ENCODE data around the gene GJA9. TPM values are rescaled to one million over a fixed set of nuclear protein-coding genes. Genes with fewer than 3 reads are reported as not detected.

GJA9 gene
- total and polyA plus RNA-seq, 2 of the 4 experiments (the other 2 are of a cell fraction) = not detected

DNA sequence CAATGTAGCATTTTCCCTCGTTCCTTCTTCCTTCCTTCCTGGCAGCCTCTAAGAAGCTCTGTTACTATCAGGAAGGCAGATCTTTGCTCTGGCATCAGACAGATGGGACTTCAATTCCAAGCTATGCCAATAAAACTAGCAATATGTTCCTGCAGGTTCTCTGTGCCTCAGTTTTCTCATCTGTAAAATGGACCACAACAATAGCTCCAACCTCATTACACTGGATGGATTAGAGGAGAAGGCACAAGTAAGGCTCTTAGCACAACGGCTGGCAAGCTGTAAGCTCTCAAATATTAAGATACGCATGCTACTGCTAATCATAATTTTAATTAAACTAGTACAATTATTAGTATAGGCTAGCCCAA lies 49.0 kb downstream of the GJA9 start:
- H3K4me1 ChIP-seq (ENCODE audit: control insufficient read depth, insufficient read depth, low read length) = peaks cover 4% of the 10 kb centered on the region; the same call in 1 of the 2 replicates
- H3K4ac ChIP-seq (ENCODE audit: low read depth, low read length) = no peak overlapping the region
- WGBS, 2 experiments (ENCODE audit: extremely low coverage in 2 of 2, insufficient read length in 1 of 2) = 67% methylated on average over 1 of the region's 3 CpGs; no CpG with 5 or more reads in 1 of the 2 experiments
- H3K9ac ChIP-seq (ENCODE audit: low read depth, low read length) = no peak overlapping the region
- peaks cover 30% of the 10 kb centered on the region for H3K27me3 ChIP-seq (ENCODE audit: control insufficient read depth, insufficient read depth, low read length)
- H2BK120ac ChIP-seq (ENCODE audit: low read depth, low read length) = no peak overlapping the region
- no peak overlapping the region for H3K23ac ChIP-seq (ENCODE audit: low read depth, low read length)
- no peak overlapping the region for H3K14ac ChIP-seq (replicated peaks; ENCODE audit: low read depth, low read length)
- no peak overlapping the region for H2AFZ ChIP-seq (replicated peaks; ENCODE audit: low read length, poor library complexity)
- DNase-seq (no peak), ATAC-seq (ENCODE audit: low read depth) (no peak)
- POLR2A ChIA-PET (ENCODE audit: unreplicated experiment) = no interaction called here
- H2BK5ac ChIP-seq (ENCODE audit: low read depth, low read length, poor library complexity, severe bottlenecking) = no peak overlapping the region
- intact Hi-C loops (cut with micrococcal nuclease) = no loop called here
- CTCF ChIA-PET = interaction anchor here (1.0 kb wide), 1 partner anchor 11 kb away, joined by 3 read pairs; no protein-coding TSS in a partner anchor
- in situ Hi-C loops (cut with MboI; ENCODE audit: low sequenced_read_pairs) = loop anchor here (5.0 kb wide), 1 partner anchor 805 kb away; no protein-coding TSS in a partner anchor
- H3K9me3 ChIP-seq (ENCODE audit: control insufficient read depth, insufficient read depth, low read length) = no peaks in the 10 kb centered on the region
- H2AK5ac ChIP-seq (ENCODE audit: low read depth, low read length) = no peak overlapping the region
- H3K18ac ChIP-seq (ENCODE audit: low read depth, low read length) = no peak overlapping the region
- H2AK9ac ChIP-seq (replicated peaks; ENCODE audit: low read depth, low read length, poor library complexity) = no peak overlapping the region
- no peak overlapping the region for H3K56ac ChIP-seq (ENCODE audit: extremely low read depth, insufficient read depth, low read length)
- H2BK15ac ChIP-seq (ENCODE audit: low read depth, low read length) = no peak overlapping the region
- no peak overlapping the region for H4K5ac ChIP-seq (ENCODE audit: low read depth, low read length)
- no peaks in the 10 kb centered on the region for H4K20me1 ChIP-seq (ENCODE audit: insufficient read depth, low read length)
- H3K27ac ChIP-seq (ENCODE audit: insufficient read depth, low read length) = no peak overlapping the region
- no peak for TF ChIP-seq CHD1 (IDR thresholded peaks at IDR 0.05; ENCODE audit: low read depth, low read length)
- TF ChIP-seq SMC3 (IDR thresholded peaks at IDR 0.05; ENCODE audit: low read depth, low read length) = no peak
- no peak for TF ChIP-seq MXI1 (IDR thresholded peaks at IDR 0.05; ENCODE audit: borderline replicate concordance, low read depth, low read length)
- no peak for TF ChIP-seq RAD21 (IDR thresholded peaks at IDR 0.05; ENCODE audit: low read length)
- TF ChIP-seq POLR2A (IDR thresholded peaks at IDR 0.05; ENCODE audit: low read depth, low read length) = no peak
- no peak for TF ChIP-seq FOS (IDR thresholded peaks at IDR 0.05; ENCODE audit: low read depth, low read length)
- TF ChIP-seq NFE2L2 (IDR thresholded peaks at IDR 0.05; ENCODE audit: low read depth, low read length) = no peak
- TF ChIP-seq, protein P1, sequence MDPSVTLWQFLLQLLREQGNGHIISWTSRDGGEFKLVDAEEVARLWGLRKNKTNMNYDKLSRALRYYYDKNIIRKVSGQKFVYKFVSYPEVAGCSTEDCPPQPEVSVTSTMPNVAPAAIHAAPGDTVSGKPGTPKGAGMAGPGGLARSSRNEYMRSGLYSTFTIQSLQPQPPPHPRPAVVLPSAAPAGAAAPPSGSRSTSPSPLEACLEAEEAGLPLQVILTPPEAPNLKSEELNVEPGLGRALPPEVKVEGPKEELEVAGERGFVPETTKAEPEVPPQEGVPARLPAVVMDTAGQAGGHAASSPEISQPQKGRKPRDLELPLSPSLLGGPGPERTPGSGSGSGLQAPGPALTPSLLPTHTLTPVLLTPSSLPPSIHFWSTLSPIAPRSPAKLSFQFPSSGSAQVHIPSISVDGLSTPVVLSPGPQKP (IDR thresholded peaks at IDR 0.05; ENCODE audit: borderline replicate concordance, low read depth, low read length) = no peak
- TF ChIP-seq RCOR1 (IDR thresholded peaks at IDR 0.05; ENCODE audit: insufficient replicate concordance, low read length) = no peak
- TF ChIP-seq BHLHE40 (IDR thresholded peaks at IDR 0.05; ENCODE audit: low read depth, low read length) = no peak
- TF ChIP-seq, protein P2, sequence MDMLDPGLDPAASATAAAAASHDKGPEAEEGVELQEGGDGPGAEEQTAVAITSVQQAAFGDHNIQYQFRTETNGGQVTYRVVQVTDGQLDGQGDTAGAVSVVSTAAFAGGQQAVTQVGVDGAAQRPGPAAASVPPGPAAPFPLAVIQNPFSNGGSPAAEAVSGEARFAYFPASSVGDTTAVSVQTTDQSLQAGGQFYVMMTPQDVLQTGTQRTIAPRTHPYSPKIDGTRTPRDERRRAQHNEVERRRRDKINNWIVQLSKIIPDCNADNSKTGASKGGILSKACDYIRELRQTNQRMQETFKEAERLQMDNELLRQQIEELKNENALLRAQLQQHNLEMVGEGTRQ (IDR thresholded peaks at IDR 0.05; ENCODE audit: low read depth, low read length) = no peak
- TF ChIP-seq, protein P3, sequence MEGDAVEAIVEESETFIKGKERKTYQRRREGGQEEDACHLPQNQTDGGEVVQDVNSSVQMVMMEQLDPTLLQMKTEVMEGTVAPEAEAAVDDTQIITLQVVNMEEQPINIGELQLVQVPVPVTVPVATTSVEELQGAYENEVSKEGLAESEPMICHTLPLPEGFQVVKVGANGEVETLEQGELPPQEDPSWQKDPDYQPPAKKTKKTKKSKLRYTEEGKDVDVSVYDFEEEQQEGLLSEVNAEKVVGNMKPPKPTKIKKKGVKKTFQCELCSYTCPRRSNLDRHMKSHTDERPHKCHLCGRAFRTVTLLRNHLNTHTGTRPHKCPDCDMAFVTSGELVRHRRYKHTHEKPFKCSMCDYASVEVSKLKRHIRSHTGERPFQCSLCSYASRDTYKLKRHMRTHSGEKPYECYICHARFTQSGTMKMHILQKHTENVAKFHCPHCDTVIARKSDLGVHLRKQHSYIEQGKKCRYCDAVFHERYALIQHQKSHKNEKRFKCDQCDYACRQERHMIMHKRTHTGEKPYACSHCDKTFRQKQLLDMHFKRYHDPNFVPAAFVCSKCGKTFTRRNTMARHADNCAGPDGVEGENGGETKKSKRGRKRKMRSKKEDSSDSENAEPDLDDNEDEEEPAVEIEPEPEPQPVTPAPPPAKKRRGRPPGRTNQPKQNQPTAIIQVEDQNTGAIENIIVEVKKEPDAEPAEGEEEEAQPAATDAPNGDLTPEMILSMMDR (conservative IDR thresholded peaks at IDR 0.05; ENCODE audit: low read depth, low read length) = no peak
- TF ChIP-seq CEBPB (IDR thresholded peaks at IDR 0.05; ENCODE audit: low read depth, low read length) = no peak
- no peak for TF ChIP-seq RFX5 (IDR thresholded peaks at IDR 0.05; ENCODE audit: low read depth, low read length)
- TF ChIP-seq MAFK (IDR thresholded peaks at IDR 0.05; ENCODE audit: low read depth, low read length) = no peak
- TF ChIP-seq MAZ (IDR thresholded peaks at IDR 0.05; ENCODE audit: borderline replicate concordance, low read depth, low read length) = no peak
- H3K9me1 ChIP-seq (ENCODE audit: insufficient read depth, low read length) = no peaks in the 10 kb centered on the region
- dilution Hi-C loops (cut with HindIII; ENCODE audit: low sequenced_read_pairs, unreplicated experiment) = no loop called here
- H4K8ac ChIP-seq (ENCODE audit: low read depth in 2 of 2, low read length in 2 of 2) = no peak overlapping the region
- BruUV-seq (replicated peaks) = no TSS peak
- no peaks in the 10 kb centered on the region for H3K79me1 ChIP-seq (ENCODE audit: low read depth in 1 of 2, low read length in 2 of 2)
- H3K4me3 ChIP-seq (ENCODE audit: insufficient read depth, low read depth, low read length) = no peak overlapping the region
- H2BK20ac ChIP-seq (ENCODE audit: low read depth, low read length) = no peak overlapping the region
- no peak overlapping the region for H4K91ac ChIP-seq (ENCODE audit: insufficient read depth, low read depth, low read length)
- no peak overlapping the region for H3K4me2 ChIP-seq (ENCODE audit: low read depth, low read length)
- no peaks in the 10 kb centered on the region for H3K36me3 ChIP-seq (ENCODE audit: control insufficient read depth, insufficient read depth, low read length)
